Activated CD8-positive, alpha-beta memory T cell treated with anti-CD3 and anti-CD28 coated beads for 48 hours (primary cell): Measurements from ENCODE around the gene NPR1.
"Not testable (repeated sequence)": the region's sequence is repeated elsewhere in the genome, so short reads cannot be mapped to it uniquely, and the experiment has no call there.

Source experiments
- DNase-seq, 3 experiments: peaks; one replicate each; pipeline ENCODE4 v3.0.0-alpha.2; 2020; ENCODE audit warnings: low read depth in 2 of 3, low spot score in 2 of 3

The NPR1 gene

GRCh38 chr1:153678519-153679336 is at the start of gene NPR1:
TSS of gene NPR1 (plus strand) at chr1:153678688. CDS start at chr1:153679109, 421 bp downstream.
- DNase-seq: no peak

GRCh38 chr1:153629343-153629665 is 49.2 kb upstream of the NPR1 start:
- DNase-seq: no peak

- no peak for DNase-seq
Observed at GRCh38 chr1:153629971-153630370, 48.5 kb upstream of the NPR1 start.

DNA sequence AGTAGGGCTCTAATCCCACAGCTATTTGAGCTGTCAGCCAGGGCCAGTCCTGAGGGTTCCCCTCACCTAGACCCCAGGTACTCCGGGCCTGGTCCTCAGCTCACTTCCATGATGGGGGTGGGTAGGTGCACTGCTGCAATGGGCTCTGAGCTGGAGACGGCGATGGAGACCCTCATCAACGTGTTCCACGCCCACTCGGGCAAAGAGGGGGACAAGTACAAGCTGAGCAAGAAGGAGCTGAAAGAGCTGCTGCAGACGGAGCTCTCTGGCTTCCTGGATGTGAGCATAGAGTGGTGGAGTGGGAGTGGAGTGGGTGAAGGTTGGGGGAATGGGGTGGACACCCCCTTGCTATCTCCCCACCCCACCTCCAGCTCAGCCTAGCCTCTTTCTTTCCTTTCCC is 48.1 kb upstream of the NPR1 start:
- no peak for DNase-seq

GRCh38 chr1:153631047-153632022 is 47.2 kb upstream of the NPR1 start:
- DNase-seq: no peak

- DNase-seq: no peak
Observed at GRCh38 chr1:153633161-153633753, 45.2 kb upstream of the NPR1 start.

- DNase-seq: peak; percentile 94 to 97 (median 96)
Observed at GRCh38 chr1:153633754-153634665, 44.5 kb upstream of the NPR1 start, which contains the start of gene CHTOP. TSS of gene CHTOP (plus strand) at chr1:153634066. CDS start at chr1:153636589, 2,523 bp downstream.

DNA sequence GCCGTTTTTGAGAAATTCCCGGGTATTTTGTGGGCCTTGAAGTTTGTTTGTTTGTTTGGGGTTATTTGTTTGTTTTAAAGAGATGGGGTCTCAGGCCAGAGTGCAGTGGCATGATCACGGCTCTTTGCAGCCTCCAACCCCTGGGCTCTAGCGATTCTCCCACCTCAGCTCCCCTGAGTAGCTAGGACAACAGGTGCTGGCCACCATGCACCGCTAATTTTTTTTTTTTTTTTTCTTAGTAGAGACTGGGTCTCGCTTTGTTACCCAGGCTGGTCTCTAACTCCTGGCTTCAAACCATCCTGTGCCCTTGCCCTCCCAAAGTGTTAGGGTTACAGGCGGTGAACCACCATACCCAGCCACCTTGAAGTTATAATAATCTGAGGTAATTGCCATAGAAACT is 42.6 kb upstream of the NPR1 start:
- DNase-seq: no peak

DNA sequence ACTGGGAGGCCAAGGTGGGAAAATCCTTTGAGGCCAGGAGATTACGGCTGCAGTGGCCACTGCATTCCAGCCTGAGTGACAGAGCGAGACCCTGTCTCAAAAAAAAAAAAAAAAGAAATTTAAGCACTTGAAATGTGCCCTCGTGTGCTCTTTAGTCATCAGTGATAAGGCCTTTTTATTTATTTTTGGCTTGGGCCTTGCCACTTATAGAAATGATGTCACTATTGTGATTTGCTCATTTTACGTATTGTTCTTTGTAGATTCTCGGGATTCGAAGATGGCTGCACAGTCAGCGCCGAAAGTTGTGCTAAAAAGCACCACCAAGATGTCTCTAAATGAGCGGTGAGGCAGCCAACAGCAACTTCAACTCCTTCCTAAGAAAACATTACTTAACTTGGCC is 42.2 kb upstream of the NPR1 start:
- no peak for DNase-seq

DNA sequence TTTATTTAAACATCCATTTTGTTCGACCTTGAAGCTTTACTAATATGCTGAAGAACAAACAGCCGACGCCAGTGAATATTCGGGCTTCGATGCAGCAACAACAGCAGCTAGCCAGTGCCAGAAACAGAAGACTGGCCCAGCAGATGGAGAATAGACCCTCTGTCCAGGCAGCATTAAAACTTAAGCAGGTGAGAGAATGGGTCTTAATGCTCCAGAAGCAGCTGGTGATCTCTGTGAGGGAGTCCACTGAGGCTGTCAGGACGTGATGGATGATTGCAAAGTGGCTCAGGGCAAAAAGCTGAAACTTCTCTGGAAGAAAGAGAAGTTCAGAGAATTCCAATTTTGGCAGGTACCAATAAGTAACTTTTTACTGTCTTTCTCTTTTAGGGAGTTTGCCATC is 40.2 kb upstream of the NPR1 start:
- DNase-seq: no peak

GRCh38 chr1:153639280-153639679 is 39.2 kb upstream of the NPR1 start:
- no peak for DNase-seq

- DNase-seq: not testable (repeated sequence)
Observed at GRCh38 chr1:153640213-153640612, 38.3 kb upstream of the NPR1 start.

DNA sequence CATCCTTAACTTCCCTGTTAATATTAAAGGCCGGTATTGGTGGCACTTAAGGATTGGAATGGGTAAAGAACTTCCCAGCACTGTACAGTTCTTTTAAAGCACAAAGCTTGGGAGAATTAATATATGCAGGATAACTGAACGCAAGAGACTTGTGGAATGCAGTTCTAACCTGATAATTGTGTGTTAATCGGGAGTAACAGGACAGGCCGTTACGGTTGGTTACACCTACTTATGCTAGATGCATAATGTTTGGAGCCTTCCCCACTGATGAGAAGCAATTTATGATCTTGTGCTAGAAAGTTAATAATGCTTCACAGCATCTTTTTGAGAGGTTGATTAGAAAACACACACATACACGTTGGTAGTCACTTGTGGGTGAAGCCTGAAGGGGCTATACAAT is 37.6 kb upstream of the NPR1 start:
- DNase-seq: no peak

DNA sequence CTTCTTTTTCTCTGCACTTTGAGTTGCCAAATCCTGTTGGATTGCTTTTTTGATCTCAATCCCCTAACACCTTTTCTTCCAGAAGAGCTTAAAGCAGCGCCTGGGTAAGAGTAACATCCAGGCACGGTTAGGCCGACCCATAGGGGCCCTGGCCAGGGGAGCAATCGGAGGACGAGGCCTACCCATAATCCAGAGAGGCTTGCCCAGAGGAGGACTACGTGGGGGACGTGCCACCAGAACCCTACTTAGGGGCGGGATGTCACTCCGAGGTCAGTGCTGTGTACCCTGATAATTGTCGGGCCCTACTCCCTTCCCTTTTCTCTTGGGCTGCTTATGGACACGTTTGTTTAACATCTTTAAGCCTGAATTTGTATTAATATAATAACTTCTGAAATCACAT is 36.3 kb upstream of the NPR1 start:
- DNase-seq: no peak

DNA sequence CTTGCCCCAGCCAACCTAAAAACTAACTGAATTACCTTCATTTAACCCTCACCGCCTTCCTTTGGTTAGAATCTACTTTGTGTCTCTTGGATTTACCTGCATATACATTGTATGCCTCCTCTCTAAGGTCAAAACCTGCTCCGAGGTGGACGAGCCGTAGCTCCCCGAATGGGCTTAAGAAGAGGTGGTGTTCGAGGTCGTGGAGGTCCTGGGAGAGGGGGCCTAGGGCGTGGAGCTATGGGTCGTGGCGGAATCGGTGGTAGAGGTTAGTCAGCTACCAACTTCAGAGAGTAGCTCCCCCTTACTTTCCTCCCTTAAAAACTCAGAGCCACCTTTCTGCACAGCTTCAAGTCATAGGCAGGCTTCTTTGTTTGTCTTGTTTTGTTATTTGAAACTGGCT is 35.4 kb upstream of the NPR1 start:
- no peak for DNase-seq

DNA sequence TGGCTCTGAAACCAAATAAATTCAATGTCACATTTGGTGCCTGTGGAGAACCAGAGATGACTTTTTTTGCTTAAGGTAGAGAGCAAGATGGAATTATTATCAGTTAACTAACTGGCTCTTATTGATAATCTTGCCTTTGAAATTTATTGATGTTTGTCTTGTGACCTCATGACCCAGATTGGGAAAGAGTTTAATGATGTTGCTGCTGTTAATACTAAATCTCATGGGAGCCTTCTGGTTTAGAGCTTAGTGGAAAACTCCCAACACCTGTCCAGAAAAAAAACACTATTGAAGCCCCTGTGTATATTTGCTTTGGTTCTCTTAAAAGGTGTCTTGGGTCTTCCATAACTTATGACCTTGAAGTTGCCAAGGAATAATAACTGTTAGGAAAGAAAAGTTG is 34.7 kb upstream of the NPR1 start:
- no peak for DNase-seq

- DNase-seq: no peak
Observed at GRCh38 chr1:153646672-153647345, 31.7 kb upstream of the NPR1 start.

DNA sequence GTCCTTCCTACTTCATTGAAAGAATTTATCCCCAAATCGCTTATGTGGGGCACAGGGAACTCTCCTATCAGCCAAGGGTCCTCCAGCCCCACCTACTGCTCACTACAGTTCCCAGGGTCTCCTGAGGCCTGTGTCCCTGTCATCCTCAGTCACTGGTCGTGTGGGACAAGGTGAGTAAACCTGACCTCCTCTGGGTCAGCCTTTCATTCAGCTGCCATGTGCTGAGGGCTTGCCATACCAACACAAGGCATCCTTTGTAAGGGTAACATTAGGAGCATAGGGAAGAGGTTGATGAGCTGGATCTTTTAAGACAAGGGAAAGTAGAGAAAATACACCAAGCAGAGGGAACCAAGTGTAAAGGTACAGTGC is 31.2 kb upstream of the NPR1 start:
- DNase-seq: no peak

DNA sequence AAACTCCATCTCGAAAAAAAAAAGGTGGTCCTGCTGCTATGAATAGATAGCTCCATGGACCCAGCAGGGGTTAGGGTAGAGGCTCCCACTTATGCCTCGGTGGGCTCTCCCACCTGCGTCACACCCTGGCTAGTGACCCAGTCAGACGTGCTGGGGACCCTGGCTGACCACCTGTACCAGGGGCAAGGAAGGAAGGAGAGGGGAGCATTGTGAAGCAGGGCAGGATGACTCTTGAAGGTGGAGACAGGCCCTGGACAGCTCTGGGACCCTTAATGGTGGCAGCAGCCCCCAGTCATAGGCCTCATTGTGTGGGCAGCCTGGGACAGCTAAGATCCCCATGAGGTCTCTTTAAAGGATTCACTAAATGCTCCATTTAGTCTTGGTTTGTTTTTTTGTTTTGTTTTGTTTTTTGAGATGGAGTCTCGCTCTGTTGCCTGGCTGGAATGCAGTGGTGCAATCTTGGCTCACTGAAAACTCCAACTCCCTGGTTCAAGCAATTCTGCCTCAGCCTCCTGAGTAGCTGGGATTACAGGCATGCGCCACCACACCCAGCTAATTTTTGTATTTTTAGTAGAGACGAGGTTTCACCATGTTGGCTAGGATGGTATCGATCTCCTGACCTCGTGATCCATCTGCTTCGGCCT is 30.4 kb upstream of the NPR1 start:
- no peak for DNase-seq
